Measurements from ENCODE around the gene C10orf67. TPM values are rescaled to one million over a fixed set of nuclear protein-coding genes. Genes with fewer than 3 reads are reported as not detected.
A peak's percentile ranks its signal among the peaks of the same experiment; 100 is the strongest.

Gene C10orf67
- total RNA-seq, 1 experiment from 2014 or later, result not detected

GRCh38 chr10:23293973-23294590 is 50.5 kb downstream of the C10orf67 start:
- intact Hi-C loops (cut with micrococcal nuclease; ENCODE audit: unreplicated experiment) (loop anchor here (1.0 kb wide), 1 partner anchor 136 kb away; no protein-coding TSS in a partner anchor), in situ Hi-C loops (cut with HindIII; ENCODE audit: low pct_unique_long_range_greater_than_20kb, low sequenced_read_pairs) (no loop called here)
- Histone ChIP-seq H3K27me3 (ENCODE audit: control insufficient read depth, insufficient read depth, low read length) (peaks cover 2% of the 10 kb centered on the region; the same call in 1 of the 2 replicates), H3K36me3 (ENCODE audit: control insufficient read depth, insufficient read depth, low read length) (no peaks in the 10 kb centered on the region), H3K4me1 (ENCODE audit: control insufficient read depth, insufficient read depth, low read length) (no peaks in the 10 kb centered on the region), H3K9me3 (ENCODE audit: control insufficient read depth, insufficient read depth, low read depth, low read length) (no peaks in the 10 kb centered on the region), H3K4me3 (ENCODE audit: low read depth in 2 of 2, low read length in 2 of 2) (no peak overlapping the region), H3K27ac (ENCODE audit: low read length) (no peak overlapping the region)
- ChIA-PET POLR2A (no interaction called here), CTCF (interaction anchor here (1.1 kb wide), 1 partner anchor 136 kb away, joined by 3 read pairs; no protein-coding TSS in a partner anchor)
- DNase-seq (ENCODE audit: low read depth, low spot score), result no peak
- ATAC-seq, result no peak
- TF ChIP-seq TCF7L2 (IDR thresholded peaks at IDR 0.05; ENCODE audit: low read depth, low read length) (no peak), REST (IDR thresholded peaks at IDR 0.05; ENCODE audit: insufficient read depth in 1 of 2, low read depth in 2 of 2, low read length in 1 of 2) (no peak), POLR2AphosphoS5 (IDR thresholded peaks at IDR 0.05; ENCODE audit: low read depth, low read length) (no peak), SIN3A (IDR thresholded peaks at IDR 0.05; ENCODE audit: borderline replicate concordance, insufficient read depth, low read depth, low read length) (no peak), CTCF (IDR thresholded peaks at IDR 0.05) (no peak)
- BruUV-seq (replicated peaks), result no TSS peak

GRCh38 chr10:23293145-23293724 is 51.4 kb downstream of the C10orf67 start:
- Histone ChIP-seq H3K4me1 (ENCODE audit: control insufficient read depth, insufficient read depth, low read length) (no peaks in the 10 kb centered on the region), H3K36me3 (ENCODE audit: control insufficient read depth, insufficient read depth, low read length) (no peaks in the 10 kb centered on the region), H3K4me3 (ENCODE audit: low read depth in 2 of 2, low read length in 2 of 2) (no peak overlapping the region), H3K27me3 (ENCODE audit: control insufficient read depth, insufficient read depth, low read length) (peaks cover 2% of the 10 kb centered on the region; the same call in 1 of the 2 replicates), H3K9me3 (ENCODE audit: control insufficient read depth, insufficient read depth, low read depth, low read length) (no peaks in the 10 kb centered on the region), H3K27ac (ENCODE audit: low read length) (no peak overlapping the region)
- POLR2A ChIA-PET, result no interaction called here
- no peak for DNase-seq (ENCODE audit: low read depth, low spot score)
- TF ChIP-seq TCF7L2 (IDR thresholded peaks at IDR 0.05; ENCODE audit: low read depth, low read length) (no peak), CTCF (IDR thresholded peaks at IDR 0.05) (peak; percentile 75)
- intact Hi-C loops (cut with micrococcal nuclease; ENCODE audit: unreplicated experiment), result loop anchor here (1.0 kb wide), 1 partner anchor 135 kb away; no protein-coding TSS in a partner anchor
- peak; percentile 80 for ATAC-seq
- in situ Hi-C loops (cut with HindIII; ENCODE audit: low pct_unique_long_range_greater_than_20kb, low sequenced_read_pairs), result no loop called here
- BruUV-seq (replicated peaks), result no TSS peak
- CTCF ChIA-PET, result interaction anchor here (1.1 kb wide), 1 partner anchor 135 kb away, joined by 3 read pairs; no protein-coding TSS in a partner anchor

Data from Panc1 (cell line).